Stomach (tissue), 4 donors: ENCODE data around the gene G2E3.

Experiments
- CTCF ChIP-seq, 7 experiments: fragments of 450-650 bp in 4 of 7; fragments of 200-600 bp in 3 of 7; sonication (generic) in 3 of 7; IDR thresholded peaks; one replicate each; pipeline ENCODE4 v1.5.1; 2016 to 2019; ENCODE audit warnings: antibody characterized with exemption in 7 of 7, control low read depth in 2 of 7, mild to moderate bottlenecking in 1 of 7
- EP300 ChIP-seq: sonication (generic); formaldehyde crosslinking; IDR thresholded peaks from one replicate; pipeline ENCODE4 v1.6.1; 2017; ENCODE audit warnings: antibody characterized with exemption
- POLR2A ChIP-seq, 4 donors: fragments of 450-650 bp; IDR thresholded peaks; one replicate each; pipeline ENCODE4 v1.6.1; 2016; ENCODE audit warnings: antibody characterized with exemption in 4 of 4, control low read depth in 2 of 4, mild to moderate bottlenecking in 1 of 4, moderate library complexity in 1 of 4
- POLR2AphosphoS5 ChIP-seq, 3 donors: sonication (generic); formaldehyde crosslinking; IDR thresholded peaks; one replicate each; pipeline ENCODE4 v1.6.1; 2016; ENCODE audit warnings: antibody characterized with exemption in 3 of 3

- TF ChIP-seq POLR2A (IDR thresholded peaks at IDR 0.05) (no peak), EP300 (no peak), CTCF (IDR thresholded peaks at IDR 0.05) (no peak), POLR2AphosphoS5 (IDR thresholded peaks at IDR 0.05) (no peak)
These were observed 38.5 kb downstream of the G2E3 start for GRCh38 chr14:30597504-30597903.
